Thyroid gland (tissue), 4 donors: ENCODE results near the gene GTPBP4. TPM values are rescaled to one million over a fixed set of nuclear protein-coding genes. Genes with fewer than 3 reads are reported as not detected.

ENCODE experiments used
- DNase-seq, 2 donors: peaks; one replicate each; pipeline ENCODE4 v3.0.0-alpha.2; 2019
- H3K27ac ChIP-seq, 3 donors: fragments of 200-600 bp; sonication (generic); 1 replicate in 2 of 3; 2 replicates in 1 of 3; pipeline ENCODE4 v1.5.1; 2016 to 2019; ENCODE audit warnings: mild to moderate bottlenecking in 1 of 3, moderate library complexity in 1 of 3
- H3K27me3 ChIP-seq: fragments of 200-600 bp; sonication (generic); one replicate; pipeline ENCODE4 v1.5.1; 2019
- H3K36me3 ChIP-seq, 2 donors: fragments of 200-600 bp; sonication (generic); one replicate each; pipeline ENCODE4 v1.5.1; 2016 to 2019
- H3K4me1 ChIP-seq, 2 donors: fragments of 200-600 bp; sonication (generic); one replicate each; pipeline ENCODE4 v1.5.1; 2017 to 2019
- H3K4me3 ChIP-seq, 3 donors: fragments of 200-600 bp; sonication (generic); replicated peaks in 1 of 3; 1 replicate in 2 of 3; 2 replicates in 1 of 3; pipeline ENCODE4 v1.5.1; 2016; ENCODE audit warnings: mild to moderate bottlenecking in 1 of 3
- H3K9me3 ChIP-seq: fragments of 200-600 bp; sonication (generic); one replicate; pipeline ENCODE4 v1.5.1; 2017
- CTCF ChIP-seq, 6 experiments: fragments of 200-600 bp in 3 of 6; fragments of 450-650 bp in 3 of 6; sonication (generic) in 3 of 6; IDR thresholded peaks; one replicate each; pipeline ENCODE4 v1.5.1; 2016 to 2019; ENCODE audit warnings: antibody characterized with exemption in 6 of 6, mild to moderate bottlenecking in 2 of 6, inconsistent platforms in 1 of 6, moderate library complexity in 1 of 6
- POLR2A ChIP-seq, 2 donors: fragments of 450-650 bp; IDR thresholded peaks; one replicate each; pipeline ENCODE4 v1.6.1; 2017; ENCODE audit warnings: antibody characterized with exemption in 2 of 2, mild to moderate bottlenecking in 2 of 2, moderate library complexity in 1 of 2
- WGBS, 2 donors: methylation state at CpG; one replicate each; pipeline ENCODE4 v1.1.5; 2017; 5-methylcytosine and 5-hydroxymethylcytosine counted together
- intact Hi-C: fragments of 100-400 bp; cut with DNase I; formaldehyde crosslinking; loops from one replicate; pipeline ENCODE4 v1.15.1; 2023
- total RNA-seq, 4 donors: library from RNA; depleted of rRNA; stranded (reverse); fragments of >200 nt; gene quantifications; one replicate each; pipeline ENCODE4 v1.2.3, GENCODE V29; 2016

The GTPBP4 gene
- total RNA-seq, 4 donors from 2014 or later = 12.0 to 24.6 (median 19.8) TPM

GRCh38 chr10:945778-946177 lies 42.5 kb upstream of the GTPBP4 start:
- TF ChIP-seq POLR2A (IDR thresholded peaks at IDR 0.05) (no peak), CTCF (IDR thresholded peaks at IDR 0.05) (no peak)
- intact Hi-C loops = no loop called here
- H3K27ac ChIP-seq = no peak overlapping the region
- DNase-seq = no peak
- H3K36me3 ChIP-seq = no peaks in the 10 kb centered on the region
- H3K4me3 ChIP-seq = no peak overlapping the region
- H3K4me1 ChIP-seq = no peaks in the 10 kb centered on the region
- no peaks in the 10 kb centered on the region for H3K27me3 ChIP-seq
- H3K9me3 ChIP-seq = no peaks in the 10 kb centered on the region
- WGBS, 2 donors = 92 to 93% methylated on average over 6 of the region's 6 CpGs

- TF ChIP-seq POLR2A (IDR thresholded peaks at IDR 0.05) (no peak), CTCF (IDR thresholded peaks at IDR 0.05) (no peak)
- H3K27ac ChIP-seq = no peak overlapping the region
- intact Hi-C loops = no loop called here
- no peak overlapping the region for H3K4me3 ChIP-seq
- no peak for DNase-seq
- no peaks in the 10 kb centered on the region for H3K36me3 ChIP-seq
- WGBS, 2 donors = 89 to 92% methylated on average over 9 of the region's 9 CpGs
- H3K27me3 ChIP-seq = no peaks in the 10 kb centered on the region
- no peaks in the 10 kb centered on the region for H3K4me1 ChIP-seq
- H3K9me3 ChIP-seq = no peaks in the 10 kb centered on the region
Measured at GRCh38 chr10:947051-947450, 41.2 kb upstream of the GTPBP4 start.

GRCh38 chr10:947881-948280 lies 40.4 kb upstream of the GTPBP4 start:
- no peaks in the 10 kb centered on the region for H3K27me3 ChIP-seq
- H3K4me3 ChIP-seq = no peak overlapping the region
- 95% methylated on average over 10 of the region's 10 CpGs for WGBS, 2 donors
- H3K27ac ChIP-seq = no peak overlapping the region
- intact Hi-C loops = no loop called here
- H3K36me3 ChIP-seq = no peaks in the 10 kb centered on the region
- no peak for DNase-seq
- no peaks in the 10 kb centered on the region for H3K9me3 ChIP-seq
- TF ChIP-seq POLR2A (IDR thresholded peaks at IDR 0.05) (no peak), CTCF (IDR thresholded peaks at IDR 0.05) (no peak)
- no peaks in the 10 kb centered on the region for H3K4me1 ChIP-seq

- no peak overlapping the region for H3K27ac ChIP-seq
- TF ChIP-seq CTCF (IDR thresholded peaks at IDR 0.05) (no peak), POLR2A (IDR thresholded peaks at IDR 0.05) (no peak)
- H3K27me3 ChIP-seq = no peaks in the 10 kb centered on the region
- no peak overlapping the region for H3K4me3 ChIP-seq
- intact Hi-C loops = no loop called here
- H3K9me3 ChIP-seq = no peaks in the 10 kb centered on the region
- DNase-seq = no peak
- no peaks in the 10 kb centered on the region for H3K4me1 ChIP-seq
- WGBS, 2 donors = 88 to 99% methylated on average over 10 of the region's 10 CpGs
- no peaks in the 10 kb centered on the region for H3K36me3 ChIP-seq
Measured at GRCh38 chr10:948347-948746, 39.9 kb upstream of the GTPBP4 start.

- Histone ChIP-seq H3K27me3 (no peaks in the 10 kb centered on the region), H3K4me3 (no peak overlapping the region), H3K27ac (no peak overlapping the region), H3K4me1 (no peaks in the 10 kb centered on the region), H3K9me3 (no peaks in the 10 kb centered on the region), H3K36me3 (no peaks in the 10 kb centered on the region)
- TF ChIP-seq POLR2A (IDR thresholded peaks at IDR 0.05) (no peak), CTCF (IDR thresholded peaks at IDR 0.05) (no peak)
- no peak for DNase-seq
- intact Hi-C loops = no loop called here
- 82 to 84% methylated on average over 9 of the region's 9 CpGs for WGBS, 2 donors
Measured at GRCh38 chr10:949446-949845, 38.8 kb upstream of the GTPBP4 start.
